Limb (tissue), 2 donors: ENCODE measurements around the gene UBA6.

Experiments used
- DNase-seq, 2 donors: peaks; one replicate each; pipeline ENCODE4 v3.0.0-alpha.2; 2016; ENCODE audit errors: extremely low spot score in 2 of 2

The UBA6 gene

GRCh38 chr4:67581208-67581857 is 119.6 kb downstream of the UBA6 start:
- DNase-seq, result no peak

- DNase-seq, result no peak
These were observed 120.4 kb downstream of the UBA6 start for GRCh38 chr4:67580577-67580976.

- no peak for DNase-seq
These were observed 124.4 kb downstream of the UBA6 start for GRCh38 chr4:67576538-67576937.

GRCh38 chr4:67576059-67576466 is 124.9 kb downstream of the UBA6 start:
- no peak for DNase-seq

- no peak for DNase-seq
These were observed 125.5 kb downstream of the UBA6 start for GRCh38 chr4:67575232-67576058.

GRCh38 chr4:67573193-67573592 is 127.8 kb downstream of the UBA6 start:
- DNase-seq, result no peak

GRCh38 chr4:67571975-67572374 is 129.0 kb downstream of the UBA6 start:
- no peak for DNase-seq

GRCh38 chr4:67570537-67570936 is 130.4 kb downstream of the UBA6 start:
- DNase-seq, result no peak

GRCh38 chr4:67568820-67569219 is 132.1 kb downstream of the UBA6 start:
- no peak for DNase-seq

- DNase-seq, result no peak
These were observed 134.6 kb downstream of the UBA6 start for GRCh38 chr4:67566335-67566734.

- no peak for DNase-seq
These were observed 135.7 kb downstream of the UBA6 start for GRCh38 chr4:67565284-67565683.
